ENCODE data around the gene DBT.
A peak's percentile ranks its signal among the peaks of the same experiment; 100 is the strongest.
"Not testable (repeated sequence)": the region's sequence is repeated elsewhere in the genome, so short reads cannot be mapped to it uniquely, and the experiment has no call there.

DBT gene

DNA sequence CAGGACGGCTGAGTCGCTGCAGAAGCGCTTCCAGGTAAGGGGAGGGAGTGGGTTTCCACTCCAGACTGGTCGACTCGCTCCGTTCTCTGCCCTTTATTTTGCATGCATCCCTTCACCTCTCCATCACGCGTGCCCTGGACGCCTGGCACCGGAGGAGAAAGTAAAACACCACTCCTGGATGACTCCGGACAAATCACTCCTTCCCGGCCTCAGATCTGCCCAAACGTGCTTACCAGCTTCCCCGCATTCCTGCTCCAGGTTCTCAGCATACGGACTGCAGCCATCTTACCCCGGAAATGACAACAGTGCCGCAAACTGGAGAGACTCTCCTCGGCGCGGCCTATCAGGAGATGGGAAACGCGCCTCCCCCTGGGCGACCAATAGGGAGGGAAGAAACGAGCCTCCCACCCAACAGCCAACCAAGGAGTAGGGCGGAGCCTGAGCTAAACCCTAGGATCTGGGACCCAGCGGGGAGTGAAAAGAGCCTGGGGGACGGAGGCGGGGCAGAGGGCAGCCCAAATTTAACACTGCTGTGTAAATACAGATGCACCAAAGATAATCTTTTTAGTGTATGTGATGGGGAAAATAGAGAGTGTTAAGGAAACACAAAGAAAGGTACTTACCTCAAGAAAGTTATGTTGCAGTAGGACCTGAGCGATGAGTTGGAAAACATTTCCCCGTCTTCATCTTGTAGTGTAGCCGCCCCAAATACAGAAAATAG is at the start of gene DBT:
DBT (minus strand) TSS at position 298 of the 721 bp plus-strand sequence; CDS start at position 284, 14 bp downstream.
- TF ChIP-seq, protein P1, sequence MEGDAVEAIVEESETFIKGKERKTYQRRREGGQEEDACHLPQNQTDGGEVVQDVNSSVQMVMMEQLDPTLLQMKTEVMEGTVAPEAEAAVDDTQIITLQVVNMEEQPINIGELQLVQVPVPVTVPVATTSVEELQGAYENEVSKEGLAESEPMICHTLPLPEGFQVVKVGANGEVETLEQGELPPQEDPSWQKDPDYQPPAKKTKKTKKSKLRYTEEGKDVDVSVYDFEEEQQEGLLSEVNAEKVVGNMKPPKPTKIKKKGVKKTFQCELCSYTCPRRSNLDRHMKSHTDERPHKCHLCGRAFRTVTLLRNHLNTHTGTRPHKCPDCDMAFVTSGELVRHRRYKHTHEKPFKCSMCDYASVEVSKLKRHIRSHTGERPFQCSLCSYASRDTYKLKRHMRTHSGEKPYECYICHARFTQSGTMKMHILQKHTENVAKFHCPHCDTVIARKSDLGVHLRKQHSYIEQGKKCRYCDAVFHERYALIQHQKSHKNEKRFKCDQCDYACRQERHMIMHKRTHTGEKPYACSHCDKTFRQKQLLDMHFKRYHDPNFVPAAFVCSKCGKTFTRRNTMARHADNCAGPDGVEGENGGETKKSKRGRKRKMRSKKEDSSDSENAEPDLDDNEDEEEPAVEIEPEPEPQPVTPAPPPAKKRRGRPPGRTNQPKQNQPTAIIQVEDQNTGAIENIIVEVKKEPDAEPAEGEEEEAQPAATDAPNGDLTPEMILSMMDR (IDR thresholded peaks at IDR 0.05; ENCODE audit: insufficient read depth, low read length, poor library complexity, severe bottlenecking), result no peak
- no peak for TF ChIP-seq EZH2phosphoT487 (conservative IDR thresholded peaks at IDR 0.05; ENCODE audit: low read length)
- H3K27me3 ChIP-seq (ENCODE audit: low read length), result no peaks in the 10 kb centered on the region
- no peaks in the 10 kb centered on the region; the same call in 1 of the 2 replicates for H3K79me2 ChIP-seq (ENCODE audit: insufficient read depth, low read length)
- no peaks in the 10 kb centered on the region for H3K9me3 ChIP-seq (ENCODE audit: insufficient read depth, low read length)
- peak within 1 kb of the TSS; percentile 92 for H2AFZ ChIP-seq (ENCODE audit: low read depth, low read length, severe bottlenecking)
- peak within 1 kb of the TSS; percentile 76 for H3K9ac ChIP-seq (ENCODE audit: low read length)
- peak within 1 kb of the TSS; percentile 66 for H3K4me2 ChIP-seq (ENCODE audit: low read depth, low read length, poor library complexity, severe bottlenecking)
- H3F3A ChIP-seq (ENCODE audit: insufficient read depth), result no peaks in the 10 kb centered on the region
- no peaks in the 10 kb centered on the region for H3K36me3 ChIP-seq (ENCODE audit: low read length)
- H3K9me2 ChIP-seq (replicated peaks; ENCODE audit: insufficient read depth, low read length), result no peaks in the 10 kb centered on the region
- peak within 1 kb of the TSS; percentile 75 for H3K4me3 ChIP-seq (ENCODE audit: insufficient read depth, low read length, poor library complexity, severe bottlenecking)
- H3K27ac ChIP-seq (ENCODE audit: low read depth, low read length), result no peak within 1 kb of the TSS; the same call in 1 of the 2 replicates
- H4K20me1 ChIP-seq (ENCODE audit: low read depth, low read length), result no peaks in the 10 kb centered on the region

DNA sequence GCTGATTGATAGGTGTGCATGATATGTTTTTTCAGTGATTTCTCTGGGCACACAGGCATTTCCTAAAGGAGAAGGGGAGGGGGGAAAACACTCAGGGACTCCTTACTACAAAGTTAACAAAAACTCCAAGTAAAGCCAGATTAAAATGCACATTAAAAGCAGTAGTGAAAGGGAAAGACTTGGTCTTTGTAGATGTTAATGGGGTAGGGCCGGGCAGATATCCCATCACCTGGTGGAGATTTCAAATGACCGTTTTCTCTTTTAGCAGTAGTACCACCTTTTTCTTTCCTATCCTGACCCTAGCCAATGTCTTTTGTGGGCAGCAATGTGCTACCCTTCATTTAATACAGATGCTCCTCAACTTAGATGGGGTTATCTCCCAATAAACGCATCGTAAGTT is 48.9 kb upstream of the DBT start:
- no peak overlapping the region for H2AFZ ChIP-seq (ENCODE audit: low read depth, low read length, severe bottlenecking)
- no peak overlapping the region for H3K4me2 ChIP-seq (ENCODE audit: low read depth, low read length, poor library complexity, severe bottlenecking)
- no peak overlapping the region for H3K27ac ChIP-seq (ENCODE audit: low read depth, low read length)
- H3K79me2 ChIP-seq (ENCODE audit: insufficient read depth, low read length), result no peaks in the 10 kb centered on the region
- H3K9ac ChIP-seq (ENCODE audit: low read length), result no peak overlapping the region
- no peaks in the 10 kb centered on the region for H3K9me3 ChIP-seq (ENCODE audit: insufficient read depth, low read length)
- peaks cover 3% of the 10 kb centered on the region; the same call in 1 of the 2 replicates for H3K36me3 ChIP-seq (ENCODE audit: low read length)
- TF ChIP-seq, protein P1 (IDR thresholded peaks at IDR 0.05; ENCODE audit: insufficient read depth, low read length, poor library complexity, severe bottlenecking), result no peak
- H3K4me3 ChIP-seq (ENCODE audit: insufficient read depth, low read length, poor library complexity, severe bottlenecking), result no peak overlapping the region
- H3K9me2 ChIP-seq (replicated peaks; ENCODE audit: insufficient read depth, low read length), result no peaks in the 10 kb centered on the region
- H3K27me3 ChIP-seq (ENCODE audit: low read length), result no peaks in the 10 kb centered on the region
- no peaks in the 10 kb centered on the region for H4K20me1 ChIP-seq (ENCODE audit: low read depth, low read length)
- no peaks in the 10 kb centered on the region for H3F3A ChIP-seq (ENCODE audit: insufficient read depth)

DNA sequence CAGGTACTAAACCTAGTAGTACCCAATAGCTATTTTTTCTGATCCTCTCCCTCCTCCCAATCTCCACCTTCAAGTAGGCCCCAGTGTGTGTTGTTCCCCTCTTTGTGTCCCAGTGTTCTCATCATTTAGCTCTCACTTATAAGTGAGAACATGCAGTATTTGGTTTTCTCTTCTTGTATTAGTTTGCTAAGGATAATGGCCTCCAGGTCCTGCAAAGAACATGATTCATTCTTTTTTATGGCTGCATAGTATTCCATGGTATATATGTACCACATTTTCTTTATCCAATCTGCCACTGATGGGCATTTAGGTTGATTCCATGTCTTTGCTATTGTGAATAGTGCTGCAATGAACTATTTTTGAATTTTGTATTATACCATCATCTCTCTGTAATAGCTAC is 47.4 kb upstream of the DBT start:
- H3K4me2 ChIP-seq (ENCODE audit: low read depth, low read length, poor library complexity, severe bottlenecking); H3F3A ChIP-seq (ENCODE audit: insufficient read depth); H3K79me2 ChIP-seq (ENCODE audit: insufficient read depth, low read length); H3K9me3 ChIP-seq (ENCODE audit: insufficient read depth, low read length); H2AFZ ChIP-seq (ENCODE audit: low read depth, low read length, severe bottlenecking); H3K27ac ChIP-seq (ENCODE audit: low read depth, low read length); H3K4me3 ChIP-seq (ENCODE audit: insufficient read depth, low read length, poor library complexity, severe bottlenecking); H3K9ac ChIP-seq (ENCODE audit: low read length); H4K20me1 ChIP-seq (ENCODE audit: low read depth, low read length); H3K9me2 ChIP-seq (replicated peaks; ENCODE audit: insufficient read depth, low read length); H3K27me3 ChIP-seq (ENCODE audit: low read length); H3K36me3 ChIP-seq (ENCODE audit: low read length): not testable (repeated sequence)

DNA sequence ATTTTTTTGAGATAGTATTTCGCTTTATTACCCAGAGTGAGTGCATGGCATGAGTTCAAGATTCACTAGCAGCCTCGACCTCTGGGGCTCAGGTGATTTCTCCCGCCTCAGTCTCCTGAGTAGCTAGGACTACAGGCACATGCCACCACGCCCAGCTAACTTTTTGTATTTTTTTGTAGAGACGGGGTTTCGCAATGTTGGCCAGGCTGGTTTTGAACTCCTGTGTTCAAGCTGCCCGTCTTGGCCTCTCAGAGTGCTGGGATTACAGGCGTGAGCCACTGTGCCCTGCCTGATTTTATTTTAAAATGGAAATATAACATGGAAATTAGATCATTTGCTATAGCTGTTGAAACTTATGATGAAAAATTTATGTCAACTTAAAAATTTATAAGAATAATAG is 46.5 kb upstream of the DBT start:
- Histone ChIP-seq H2AFZ (ENCODE audit: low read depth, low read length, severe bottlenecking) (no peak overlapping the region), H4K20me1 (ENCODE audit: low read depth, low read length) (no peaks in the 10 kb centered on the region), H3K79me2 (ENCODE audit: insufficient read depth, low read length) (no peaks in the 10 kb centered on the region), H3K9ac (ENCODE audit: low read length) (no peak overlapping the region), H3K27me3 (ENCODE audit: low read length) (no peaks in the 10 kb centered on the region), H3K27ac (ENCODE audit: low read depth, low read length) (no peak overlapping the region), H3K4me3 (ENCODE audit: insufficient read depth, low read length, poor library complexity, severe bottlenecking) (no peak overlapping the region), H3K4me2 (ENCODE audit: low read depth, low read length, poor library complexity, severe bottlenecking) (no peak overlapping the region), H3F3A (ENCODE audit: insufficient read depth) (no peaks in the 10 kb centered on the region), H3K9me3 (ENCODE audit: insufficient read depth, low read length) (no peaks in the 10 kb centered on the region), H3K9me2 (replicated peaks; ENCODE audit: insufficient read depth, low read length) (no peaks in the 10 kb centered on the region), H3K36me3 (ENCODE audit: low read length) (peaks cover 9% of the 10 kb centered on the region; the same call in 1 of the 2 replicates)
- TF ChIP-seq, protein P1 (IDR thresholded peaks at IDR 0.05; ENCODE audit: insufficient read depth, low read length, poor library complexity, severe bottlenecking), result no peak
- TF ChIP-seq EZH2phosphoT487 (conservative IDR thresholded peaks at IDR 0.05; ENCODE audit: low read length), result no peak

Data from SU-DHL-6 (cell line).